ENCODE results near the gene PPP1R3F.

DNA sequence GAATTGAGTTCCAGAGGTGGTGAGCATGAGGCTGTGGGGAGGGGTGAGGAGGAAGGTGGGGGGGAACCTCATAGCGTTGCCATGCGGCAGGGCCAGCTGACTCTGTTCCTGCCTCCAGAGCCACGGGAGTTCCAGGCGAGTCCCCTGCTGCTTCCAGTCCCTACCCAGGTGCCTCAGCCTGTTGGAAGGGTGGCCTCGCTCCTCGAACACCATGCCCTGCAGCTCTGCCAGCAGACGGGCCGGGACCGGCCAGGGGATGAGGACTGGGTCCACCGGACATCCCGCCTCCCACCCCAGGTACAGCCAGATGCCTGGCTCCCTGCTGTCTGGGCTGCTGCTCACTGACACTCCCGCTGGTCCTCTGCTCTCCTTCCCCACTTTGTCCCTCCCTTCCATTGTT is 26.4 kb upstream of the PPP1R3F start:
- no peak for TF ChIP-seq EZH2 (IDR thresholded peaks at IDR 0.05; ENCODE audit: borderline replicate concordance, insufficient read depth, low read depth, low read length, poor library complexity, severe bottlenecking)
- TF ChIP-seq, protein P1, sequence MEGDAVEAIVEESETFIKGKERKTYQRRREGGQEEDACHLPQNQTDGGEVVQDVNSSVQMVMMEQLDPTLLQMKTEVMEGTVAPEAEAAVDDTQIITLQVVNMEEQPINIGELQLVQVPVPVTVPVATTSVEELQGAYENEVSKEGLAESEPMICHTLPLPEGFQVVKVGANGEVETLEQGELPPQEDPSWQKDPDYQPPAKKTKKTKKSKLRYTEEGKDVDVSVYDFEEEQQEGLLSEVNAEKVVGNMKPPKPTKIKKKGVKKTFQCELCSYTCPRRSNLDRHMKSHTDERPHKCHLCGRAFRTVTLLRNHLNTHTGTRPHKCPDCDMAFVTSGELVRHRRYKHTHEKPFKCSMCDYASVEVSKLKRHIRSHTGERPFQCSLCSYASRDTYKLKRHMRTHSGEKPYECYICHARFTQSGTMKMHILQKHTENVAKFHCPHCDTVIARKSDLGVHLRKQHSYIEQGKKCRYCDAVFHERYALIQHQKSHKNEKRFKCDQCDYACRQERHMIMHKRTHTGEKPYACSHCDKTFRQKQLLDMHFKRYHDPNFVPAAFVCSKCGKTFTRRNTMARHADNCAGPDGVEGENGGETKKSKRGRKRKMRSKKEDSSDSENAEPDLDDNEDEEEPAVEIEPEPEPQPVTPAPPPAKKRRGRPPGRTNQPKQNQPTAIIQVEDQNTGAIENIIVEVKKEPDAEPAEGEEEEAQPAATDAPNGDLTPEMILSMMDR (IDR thresholded peaks at IDR 0.05): no peak

Data from B cell (primary cell).